Mesothelial cell of epicardium (in vitro differentiated cells): ENCODE measurements around the gene DALRD3. TPM values are rescaled to one million over a fixed set of nuclear protein-coding genes. Genes with fewer than 3 reads are reported as not detected.

Experiments used
- DNase-seq, 2 experiments: peaks; one replicate each; pipeline ENCODE4 v3.0.0; 2021; ENCODE audit warnings: low spot score in 2 of 2; ENCODE audit not compliant: unreplicated experiment in 2 of 2
- H3K27ac Mint-ChIP-seq: 2 replicates; pipeline ENCODE4 v1.8.0; 2021; ENCODE audit warnings: mixed read lengths
- H3K27me3 Mint-ChIP-seq: 2 replicates; pipeline ENCODE4 v1.8.0; 2021; ENCODE audit warnings: low read depth, mixed read lengths
- H3K36me3 Mint-ChIP-seq: 2 replicates; pipeline ENCODE4 v1.8.0; 2021; ENCODE audit warnings: mixed read lengths
- H3K4me1 Mint-ChIP-seq: 2 replicates; pipeline ENCODE4 v1.8.0; 2021; ENCODE audit warnings: mixed read lengths
- H3K4me3 Mint-ChIP-seq: 2 replicates; pipeline ENCODE4 v1.8.0; 2021; ENCODE audit warnings: mild to moderate bottlenecking, moderate library complexity, mixed read lengths
- H3K9me3 Mint-ChIP-seq: 2 replicates; pipeline ENCODE4 v1.8.0; 2021; ENCODE audit warnings: mixed read lengths
- CTCF ChIP-seq: fragments of 200-600 bp; sonication (generic); IDR thresholded peaks from one replicate; pipeline ENCODE4 v1.5.0; 2021; ENCODE audit warnings: antibody characterized with exemption; ENCODE audit not compliant: unreplicated experiment
- total RNA-seq: library from RNA; stranded (reverse); gene quantifications from 3 replicates; pipeline ENCODE4 v1.2.1, GENCODE V29; 2021

Gene DALRD3
- total RNA-seq, 1 donor from 2014 or later, result 23.4 TPM

DNA sequence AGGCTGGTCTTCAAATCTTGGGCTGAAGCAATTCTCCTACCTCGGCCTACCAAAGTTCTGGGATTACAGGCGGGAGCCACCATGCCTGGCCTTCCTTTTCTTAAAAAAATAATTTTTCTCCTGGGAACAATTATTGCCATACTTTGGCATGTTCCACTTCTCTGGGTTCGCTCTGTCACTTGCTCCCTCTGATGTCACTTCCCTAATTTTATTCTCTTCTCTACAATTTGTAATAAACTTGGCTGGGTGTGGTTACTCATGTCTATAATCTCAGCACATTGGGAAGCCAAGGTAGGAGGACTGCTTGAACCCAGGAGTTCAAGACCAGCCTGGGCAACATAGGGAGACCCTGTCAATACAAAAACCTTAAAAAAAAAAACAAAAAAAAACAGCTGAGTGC lies 16.9 kb upstream of the DALRD3 start:
- no peaks in the 10 kb centered on the region for H3K27me3 Mint-ChIP-seq
- H3K36me3 Mint-ChIP-seq, result peaks cover 24% of the 10 kb centered on the region
- no peak overlapping the region for H3K27ac Mint-ChIP-seq
- H3K9me3 Mint-ChIP-seq, result no peaks in the 10 kb centered on the region
- no peaks in the 10 kb centered on the region for H3K4me1 Mint-ChIP-seq
- TF ChIP-seq CTCF, result no peak
- no peak for DNase-seq
- no peak overlapping the region for H3K4me3 Mint-ChIP-seq

- H3K4me1 Mint-ChIP-seq, result peaks cover under 1% of the 10 kb centered on the region
- no peak for TF ChIP-seq CTCF
- H3K27ac Mint-ChIP-seq, result no peak overlapping the region
- no peaks in the 10 kb centered on the region for H3K27me3 Mint-ChIP-seq
- peaks cover 21% of the 10 kb centered on the region for H3K36me3 Mint-ChIP-seq
- H3K4me3 Mint-ChIP-seq, result no peak overlapping the region
- DNase-seq, result no peak
- no peaks in the 10 kb centered on the region for H3K9me3 Mint-ChIP-seq
Measured at GRCh38 chr3:49034650-49035049, 16.3 kb upstream of the DALRD3 start.

- H3K4me1 Mint-ChIP-seq, result peaks cover 16% of the 10 kb centered on the region
- H3K36me3 Mint-ChIP-seq, result peaks cover 21% of the 10 kb centered on the region
- H3K4me3 Mint-ChIP-seq, result no peak overlapping the region
- H3K27me3 Mint-ChIP-seq, result no peaks in the 10 kb centered on the region
- no peak for TF ChIP-seq CTCF
- DNase-seq, result no peak
- no peaks in the 10 kb centered on the region for H3K9me3 Mint-ChIP-seq
- H3K27ac Mint-ChIP-seq, result no peak overlapping the region
Measured at GRCh38 chr3:49032646-49033304, 14.4 kb upstream of the DALRD3 start.

DNA sequence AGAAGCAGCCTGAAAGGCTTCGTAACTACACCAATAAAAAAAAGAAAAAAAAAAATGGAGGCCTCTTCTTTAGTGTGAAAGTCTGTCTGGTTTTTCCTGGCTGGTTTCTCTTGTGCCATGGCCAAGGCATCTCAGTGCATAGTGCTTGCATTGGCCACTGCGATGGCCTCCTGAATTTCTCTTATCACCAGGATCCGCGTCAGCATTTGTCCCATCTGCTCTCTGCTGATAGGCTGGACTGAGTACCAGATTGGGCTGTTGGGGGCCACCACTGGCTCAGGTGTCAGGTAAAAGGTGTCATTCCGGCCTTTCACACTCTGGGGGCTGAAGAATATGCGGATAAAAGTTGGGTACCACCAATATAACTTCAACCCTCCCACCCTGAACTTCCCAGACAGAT lies 11.9 kb upstream of the DALRD3 start:
- peaks cover 19% of the 10 kb centered on the region for H3K4me1 Mint-ChIP-seq
- no peaks in the 10 kb centered on the region for H3K27me3 Mint-ChIP-seq
- peak overlapping the region; percentile 50 for H3K27ac Mint-ChIP-seq
- no peak for TF ChIP-seq CTCF
- no peak overlapping the region for H3K4me3 Mint-ChIP-seq
- no peaks in the 10 kb centered on the region for H3K9me3 Mint-ChIP-seq
- DNase-seq, result no peak
- peaks cover 25% of the 10 kb centered on the region for H3K36me3 Mint-ChIP-seq

DNA sequence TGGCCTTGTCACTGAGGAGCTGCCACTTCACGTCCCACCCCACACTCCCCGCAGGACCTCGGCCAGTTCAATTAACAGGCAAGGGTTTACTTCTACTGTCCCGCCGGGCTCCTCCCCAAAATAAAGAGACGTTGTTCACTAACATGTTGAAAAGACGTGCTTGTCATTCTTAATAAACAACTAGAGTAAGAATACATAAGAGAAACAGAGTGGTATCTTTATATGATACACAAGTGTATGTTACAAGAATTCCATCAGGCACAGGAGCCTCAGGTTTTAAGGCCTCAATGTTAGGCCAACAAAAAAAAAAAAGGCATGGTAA lies 11.1 kb upstream of the DALRD3 start:
- H3K36me3 Mint-ChIP-seq, result peaks cover 20% of the 10 kb centered on the region
- peak overlapping the region; percentile 91 for H3K4me3 Mint-ChIP-seq
- no peaks in the 10 kb centered on the region for H3K27me3 Mint-ChIP-seq
- no peak for DNase-seq
- no peak for TF ChIP-seq CTCF
- H3K9me3 Mint-ChIP-seq, result no peaks in the 10 kb centered on the region
- peaks cover 19% of the 10 kb centered on the region for H3K4me1 Mint-ChIP-seq
- H3K27ac Mint-ChIP-seq, result peak overlapping the region; percentile 97
